Astrocyte (in vitro differentiated cells and primary cell): ENCODE measurements around the gene MSI1. TPM values are rescaled to one million over a fixed set of nuclear protein-coding genes. Genes with fewer than 3 reads are reported as not detected.

Source experiments
- DNase-seq: peaks from one replicate; pipeline ENCODE4 v3.0.0-alpha.2; 2010; ENCODE audit warnings: low read depth
- FAIRE-seq: peaks from 2 replicates; lab custom pipeline; 2011; peaks lifted over from hg19 to GRCh38; lab: Jason Lieb, UNC
- H2AFZ ChIP-seq: 2 replicates; pipeline ENCODE4 v1.6.0; 2012; ENCODE audit warnings: low read depth, low read length, inconsistent platforms
- H3K27ac ChIP-seq: 2 replicates; pipeline ENCODE4 v1.5.1; 2011; ENCODE audit warnings: low read depth, low read length, inconsistent platforms
- H3K27me3 ChIP-seq: 2 replicates; pipeline ENCODE4 v1.6.0; 2011; ENCODE audit warnings: low read length, inconsistent platforms; ENCODE audit not compliant: insufficient read depth
- H3K36me3 ChIP-seq: 2 replicates; pipeline ENCODE4 v1.5.1; 2011; ENCODE audit warnings: low read length, inconsistent platforms; ENCODE audit not compliant: insufficient read depth
- H3K4me1 ChIP-seq: 2 replicates; pipeline ENCODE4 v1.5.1; 2011; ENCODE audit warnings: low read length, inconsistent platforms; ENCODE audit not compliant: insufficient read depth
- H3K4me2 ChIP-seq: 2 replicates; pipeline ENCODE4 v1.6.0; 2012; ENCODE audit warnings: low read length, inconsistent platforms
- H3K4me3 ChIP-seq: 2 replicates; pipeline ENCODE4 v1.5.1; 2011; ENCODE audit warnings: low read depth, mild to moderate bottlenecking, low read length, inconsistent platforms; ENCODE audit not compliant: insufficient read depth
- H3K79me2 ChIP-seq: 2 replicates; pipeline ENCODE4 v1.6.0; 2012; ENCODE audit warnings: mild to moderate bottlenecking, low read length, inconsistent platforms; ENCODE audit not compliant: insufficient read depth
- H3K9ac ChIP-seq: 2 replicates; pipeline ENCODE4 v1.6.0; 2012; ENCODE audit warnings: mild to moderate bottlenecking, low read length, inconsistent platforms
- H3K9me3 ChIP-seq: 2 replicates; pipeline ENCODE4 v1.5.1; 2012; ENCODE audit warnings: low read depth, mild to moderate bottlenecking, low read length, inconsistent platforms; ENCODE audit not compliant: insufficient read depth
- H4K20me1 ChIP-seq: 2 replicates; pipeline ENCODE4 v1.6.0; 2012; ENCODE audit warnings: low read length, inconsistent platforms; ENCODE audit not compliant: insufficient read depth
- H3K27ac Mint-ChIP-seq: one replicate; pipeline ENCODE4 v1.8.0; 2021; ENCODE audit warnings: mild to moderate bottlenecking, mixed read lengths; ENCODE audit not compliant: unreplicated experiment
- H3K27me3 Mint-ChIP-seq: one replicate; pipeline ENCODE4 v1.8.0; 2021; ENCODE audit warnings: low read depth, mixed read lengths; ENCODE audit not compliant: unreplicated experiment
- H3K36me3 Mint-ChIP-seq: one replicate; pipeline ENCODE4 v1.8.0; 2021; ENCODE audit warnings: low read depth, mixed read lengths; ENCODE audit not compliant: unreplicated experiment
- H3K4me1 Mint-ChIP-seq: one replicate; pipeline ENCODE4 v1.8.0; 2021; ENCODE audit warnings: low read depth, mixed read lengths; ENCODE audit not compliant: unreplicated experiment
- H3K4me3 Mint-ChIP-seq: one replicate; pipeline ENCODE4 v1.8.0; 2021; ENCODE audit warnings: mild to moderate bottlenecking, moderate library complexity, mixed read lengths; ENCODE audit not compliant: unreplicated experiment
- H3K9me3 Mint-ChIP-seq: one replicate; pipeline ENCODE4 v1.8.0; 2021; ENCODE audit warnings: mild to moderate bottlenecking, mixed read lengths; ENCODE audit not compliant: unreplicated experiment
- EZH2 ChIP-seq: IDR thresholded peaks from 2 replicates; pipeline ENCODE4 v1.6.1; 2012; ENCODE audit warnings: mild to moderate bottlenecking, low read length, inconsistent platforms; ENCODE audit not compliant: insufficient read depth
- total RNA-seq: library from RNA; stranded (reverse); gene quantifications from 2 replicates; pipeline ENCODE4 v1.2.1, GENCODE V29; 2021
- TF ChIP-seq, protein P1 (sequence below): IDR thresholded peaks from 2 replicates; pipeline ENCODE4 v1.5.1; 2011; ENCODE audit warnings: low read depth, mild to moderate bottlenecking, inconsistent platforms, low read length, moderate library complexity; ENCODE audit not compliant: insufficient read depth

The MSI1 gene
- total RNA-seq, 1 donor from 2014 or later: 16.0 TPM

DNA sequence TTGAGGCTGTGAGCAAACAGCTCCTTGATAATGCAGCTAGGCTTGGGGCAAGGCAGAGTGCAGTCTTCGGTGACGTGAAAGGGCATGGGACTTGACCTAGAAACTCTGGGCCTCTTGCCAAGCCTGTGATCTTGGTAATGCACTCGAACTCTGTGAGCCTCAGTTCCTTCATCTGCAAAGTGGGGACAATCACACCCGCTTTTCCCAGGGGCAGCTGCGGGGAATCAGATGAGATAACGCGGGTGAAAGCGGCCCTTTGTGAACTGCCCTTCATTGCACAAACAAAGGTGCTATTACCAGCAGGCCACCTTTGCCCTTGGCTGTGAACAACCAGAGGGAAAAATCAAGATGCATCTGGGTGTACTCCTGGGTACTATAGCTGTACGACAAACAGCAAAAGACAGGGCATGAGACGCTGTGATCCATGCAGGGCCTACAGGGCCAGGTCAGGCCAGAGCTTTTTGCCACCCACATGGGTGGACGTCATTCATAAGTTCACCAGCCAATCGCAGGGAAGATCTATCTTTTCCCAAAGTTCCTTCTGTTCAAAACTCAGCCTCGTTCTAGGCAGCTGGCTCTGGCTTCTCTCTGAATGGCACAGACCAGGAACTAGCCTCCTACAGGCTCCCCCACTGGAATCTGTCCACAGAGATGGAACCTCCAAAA lies 3.2 kb downstream of the MSI1 start:
- Mint-ChIP-seq H3K27ac (no peak overlapping the region), H3K36me3 (peaks cover 18% of the 10 kb centered on the region), H3K4me3 (peak overlapping the region; percentile 57), H3K4me1 (peaks cover 16% of the 10 kb centered on the region), H3K9me3 (no peaks in the 10 kb centered on the region), H3K27me3 (peaks cover 17% of the 10 kb centered on the region)
- Histone ChIP-seq H3K9ac (no peak overlapping the region), H3K27ac (no peak overlapping the region), H3K27me3 (peaks cover 26% of the 10 kb centered on the region), H3K36me3 (no peaks in the 10 kb centered on the region), H4K20me1 (peaks cover 16% of the 10 kb centered on the region), H3K4me3 (no peak overlapping the region), H3K4me1 (peaks cover 18% of the 10 kb centered on the region), H3K4me2 (no peak overlapping the region), H3K79me2 (peaks cover 6% of the 10 kb centered on the region), H2AFZ (peak overlapping the region; percentile 19), H3K9me3 (no peaks in the 10 kb centered on the region)
- DNase-seq: no peak
- FAIRE-seq: no peak
- no peak for TF ChIP-seq EZH2
- TF ChIP-seq, protein P1, sequence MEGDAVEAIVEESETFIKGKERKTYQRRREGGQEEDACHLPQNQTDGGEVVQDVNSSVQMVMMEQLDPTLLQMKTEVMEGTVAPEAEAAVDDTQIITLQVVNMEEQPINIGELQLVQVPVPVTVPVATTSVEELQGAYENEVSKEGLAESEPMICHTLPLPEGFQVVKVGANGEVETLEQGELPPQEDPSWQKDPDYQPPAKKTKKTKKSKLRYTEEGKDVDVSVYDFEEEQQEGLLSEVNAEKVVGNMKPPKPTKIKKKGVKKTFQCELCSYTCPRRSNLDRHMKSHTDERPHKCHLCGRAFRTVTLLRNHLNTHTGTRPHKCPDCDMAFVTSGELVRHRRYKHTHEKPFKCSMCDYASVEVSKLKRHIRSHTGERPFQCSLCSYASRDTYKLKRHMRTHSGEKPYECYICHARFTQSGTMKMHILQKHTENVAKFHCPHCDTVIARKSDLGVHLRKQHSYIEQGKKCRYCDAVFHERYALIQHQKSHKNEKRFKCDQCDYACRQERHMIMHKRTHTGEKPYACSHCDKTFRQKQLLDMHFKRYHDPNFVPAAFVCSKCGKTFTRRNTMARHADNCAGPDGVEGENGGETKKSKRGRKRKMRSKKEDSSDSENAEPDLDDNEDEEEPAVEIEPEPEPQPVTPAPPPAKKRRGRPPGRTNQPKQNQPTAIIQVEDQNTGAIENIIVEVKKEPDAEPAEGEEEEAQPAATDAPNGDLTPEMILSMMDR: no peak

DNA sequence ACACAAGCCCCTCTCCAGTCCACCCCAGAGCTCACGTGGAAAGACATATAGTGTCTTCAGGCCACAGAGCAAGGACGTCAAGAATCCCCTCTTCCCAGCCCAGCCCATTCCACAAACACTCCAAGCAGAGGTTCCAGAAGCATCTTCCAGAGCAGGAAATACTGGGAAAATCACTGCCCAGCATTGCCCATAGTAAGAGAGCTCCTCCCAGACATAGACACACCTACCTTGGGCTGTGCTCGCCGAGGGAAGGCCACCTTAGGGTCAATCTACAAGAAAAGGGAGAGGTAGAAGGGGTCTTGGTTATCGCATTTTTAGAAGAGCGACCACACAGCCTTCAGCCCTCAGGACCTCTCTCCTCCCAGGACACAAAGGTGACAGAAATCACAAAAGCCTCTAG lies 4.5 kb downstream of the MSI1 start:
- peaks cover 12% of the 10 kb centered on the region for H4K20me1 ChIP-seq
- H3K9me3 Mint-ChIP-seq: no peaks in the 10 kb centered on the region
- DNase-seq (no peak), FAIRE-seq (no peak)
- H3K9ac ChIP-seq: no peak overlapping the region
- H3K79me2 ChIP-seq: peaks cover 6% of the 10 kb centered on the region
- H3K4me3 Mint-ChIP-seq: no peak overlapping the region
- H3K4me1 Mint-ChIP-seq: peaks cover 16% of the 10 kb centered on the region
- no peak overlapping the region for H3K27ac Mint-ChIP-seq
- H3K27me3 ChIP-seq: peaks cover 12% of the 10 kb centered on the region
- H3K4me3 ChIP-seq: no peak overlapping the region
- H3K4me1 ChIP-seq: peaks cover 14% of the 10 kb centered on the region
- H3K27ac ChIP-seq: no peak overlapping the region
- peaks cover 20% of the 10 kb centered on the region for H3K36me3 Mint-ChIP-seq
- peaks cover 4% of the 10 kb centered on the region for H3K27me3 Mint-ChIP-seq
- H2AFZ ChIP-seq: no peak overlapping the region
- TF ChIP-seq EZH2: no peak
- TF ChIP-seq, protein P1: no peak
- no peaks in the 10 kb centered on the region for H3K36me3 ChIP-seq
- H3K4me2 ChIP-seq: no peak overlapping the region
- no peaks in the 10 kb centered on the region for H3K9me3 ChIP-seq

DNA sequence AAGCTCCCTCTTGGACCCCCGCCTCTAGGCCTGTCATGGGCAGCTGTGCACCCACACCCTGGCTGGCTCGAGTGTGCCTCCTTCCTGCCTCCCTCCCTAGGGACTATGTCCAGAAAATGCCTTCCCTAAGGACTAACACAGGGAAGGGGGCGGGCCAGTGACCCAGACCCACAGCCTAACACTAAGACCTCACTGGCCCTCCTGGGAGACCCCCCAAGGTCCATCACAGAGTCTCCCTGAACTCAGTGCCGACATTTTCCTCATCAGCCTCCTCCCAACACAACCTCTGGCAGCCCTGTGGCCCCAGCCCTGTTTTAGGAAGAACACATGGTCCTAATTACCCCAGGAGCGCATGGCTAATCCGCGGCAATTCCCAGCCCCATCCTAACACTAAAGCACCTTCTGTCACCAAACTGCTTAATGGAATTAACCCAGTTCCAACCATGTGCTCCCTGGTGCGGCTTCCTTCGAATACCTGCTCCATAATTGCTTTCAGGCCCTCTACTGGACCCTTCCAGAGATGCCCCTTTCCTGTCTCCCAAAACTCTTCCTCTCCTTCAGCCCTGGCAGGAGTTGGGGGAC lies 5.6 kb downstream of the MSI1 start:
- Histone ChIP-seq H3K27ac (no peak overlapping the region), H3K4me2 (no peak overlapping the region), H3K79me2 (peaks cover 6% of the 10 kb centered on the region), H4K20me1 (peaks cover 12% of the 10 kb centered on the region), H3K9me3 (no peaks in the 10 kb centered on the region), H3K9ac (no peak overlapping the region), H3K27me3 (peaks cover 11% of the 10 kb centered on the region), H3K4me1 (peaks cover 12% of the 10 kb centered on the region), H3K36me3 (no peaks in the 10 kb centered on the region), H2AFZ (no peak overlapping the region), H3K4me3 (no peak overlapping the region)
- peak overlapping the region; percentile 64 for H3K4me3 Mint-ChIP-seq
- H3K36me3 Mint-ChIP-seq: peaks cover 24% of the 10 kb centered on the region
- DNase-seq: no peak
- no peak for FAIRE-seq
- H3K9me3 Mint-ChIP-seq: no peaks in the 10 kb centered on the region
- peak overlapping the region; percentile 58 for H3K27ac Mint-ChIP-seq
- peaks cover 20% of the 10 kb centered on the region for H3K4me1 Mint-ChIP-seq
- no peak for TF ChIP-seq EZH2
- TF ChIP-seq, protein P1: no peak
- H3K27me3 Mint-ChIP-seq: peaks cover 3% of the 10 kb centered on the region
